Progenitor cell of endocrine pancreas (in vitro differentiated cells): ENCODE results near the gene NEDD8. TPM values are rescaled to one million over a fixed set of nuclear protein-coding genes. Genes with fewer than 3 reads are reported as not detected.

ENCODE experiments used
- DNase-seq: peaks from one replicate; pipeline ENCODE4 v3.0.0; 2021; ENCODE audit warnings: low spot score; ENCODE audit not compliant: unreplicated experiment
- H3K27ac Mint-ChIP-seq: 2 replicates; pipeline ENCODE4 v1.8.0; 2021; ENCODE audit warnings: mild to moderate bottlenecking, moderate library complexity, mixed read lengths
- H3K27me3 Mint-ChIP-seq: 2 replicates; pipeline ENCODE4 v1.8.0; 2021; ENCODE audit warnings: mixed read lengths
- H3K36me3 Mint-ChIP-seq: 2 replicates; pipeline ENCODE4 v1.8.0; 2022; ENCODE audit warnings: mixed read lengths; ENCODE audit not compliant: insufficient read depth
- H3K4me1 Mint-ChIP-seq: 2 replicates; pipeline ENCODE4 v1.8.0; 2021; ENCODE audit warnings: low read depth, mixed read lengths
- H3K4me3 Mint-ChIP-seq: 2 replicates; pipeline ENCODE4 v1.8.0; 2021; ENCODE audit warnings: low read depth, mild to moderate bottlenecking, moderate library complexity, mixed read lengths
- H3K9me3 Mint-ChIP-seq: 2 replicates; pipeline ENCODE4 v1.8.0; 2021; ENCODE audit warnings: low read depth, mixed read lengths
- CTCF ChIP-seq: fragments of 200-600 bp; sonication (generic); IDR thresholded peaks from one replicate; pipeline ENCODE4 v1.5.0; 2021; ENCODE audit warnings: antibody characterized with exemption, mild to moderate bottlenecking; ENCODE audit not compliant: unreplicated experiment
- total RNA-seq: library from RNA; stranded (reverse); gene quantifications from 2 replicates; pipeline ENCODE4 v1.2.1, GENCODE V29; 2021

Gene NEDD8
- total RNA-seq, 1 donor from 2014 or later, result 161 TPM

GRCh38 chr14:24179961-24180796 lies 52.0 kb downstream of the NEDD8 start:
- no peak for TF ChIP-seq CTCF
- Mint-ChIP-seq H3K4me3 (no peak overlapping the region), H3K9me3 (no peaks in the 10 kb centered on the region)

GRCh38 chr14:24179294-24179960 lies 52.7 kb downstream of the NEDD8 start:
- Mint-ChIP-seq H3K36me3 (peaks cover 37% of the 10 kb centered on the region), H3K4me1 (peaks cover 9% of the 10 kb centered on the region), H3K27me3 (no peaks in the 10 kb centered on the region), H3K27ac (peak overlapping the region; percentile 87), H3K9me3 (no peaks in the 10 kb centered on the region), H3K4me3 (no peak overlapping the region)
- no peak for TF ChIP-seq CTCF
- DNase-seq, result no peak

More at GRCh38 chr14:24179961-24180796, 52.0 kb downstream of the NEDD8 start:
- H3K27me3 Mint-ChIP-seq, result no peaks in the 10 kb centered on the region
- peak overlapping the region; percentile 86 for H3K27ac Mint-ChIP-seq
- DNase-seq, result no peak
- peaks cover 29% of the 10 kb centered on the region for H3K36me3 Mint-ChIP-seq
- peaks cover 4% of the 10 kb centered on the region for H3K4me1 Mint-ChIP-seq

GRCh38 chr14:24178399-24179178 lies 53.6 kb downstream of the NEDD8 start:
- Mint-ChIP-seq H3K36me3 (peaks cover 39% of the 10 kb centered on the region), H3K9me3 (no peaks in the 10 kb centered on the region), H3K4me1 (peaks cover 13% of the 10 kb centered on the region), H3K4me3 (no peak overlapping the region), H3K27ac (peak overlapping the region; percentile 87), H3K27me3 (no peaks in the 10 kb centered on the region)
- TF ChIP-seq CTCF, result no peak
- DNase-seq, result no peak

- Mint-ChIP-seq H3K9me3 (no peaks in the 10 kb centered on the region), H3K4me1 (peaks cover 19% of the 10 kb centered on the region), H3K4me3 (no peak overlapping the region), H3K27ac (peak overlapping the region; percentile 84), H3K36me3 (peaks cover 37% of the 10 kb centered on the region), H3K27me3 (no peaks in the 10 kb centered on the region)
- DNase-seq, result no peak
- no peak for TF ChIP-seq CTCF
Measured at GRCh38 chr14:24177891-24178290, 54.3 kb downstream of the NEDD8 start.
